EL (cell line): ENCODE measurements around the gene ITPR2.
"Not testable (repeated sequence)": the region's sequence is repeated elsewhere in the genome, so short reads cannot be mapped to it uniquely, and the experiment has no call there.

Source experiments
- DNase-seq: peaks from one replicate; pipeline ENCODE4 v3.0.0-alpha.2; 2016

ITPR2 gene

DNA sequence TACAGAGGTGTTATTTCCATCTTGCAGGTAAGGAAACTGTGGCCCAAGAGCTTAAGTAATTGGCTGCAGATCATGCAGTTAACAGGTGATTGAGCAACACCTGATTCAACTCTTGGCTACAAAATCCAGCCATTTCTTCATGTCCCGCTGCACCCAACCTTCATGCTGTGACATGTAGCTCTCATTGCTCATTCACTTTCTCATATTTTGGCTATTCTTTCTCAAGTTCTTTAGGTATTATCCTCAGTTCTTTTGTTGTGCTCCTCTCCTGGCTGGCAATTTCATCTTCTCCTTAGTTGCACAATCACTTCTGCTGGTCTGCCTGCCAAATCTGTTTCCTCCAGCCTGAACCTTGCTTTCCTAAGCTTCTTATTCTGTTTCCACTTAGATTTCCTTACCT lies 336.8 kb downstream of the ITPR2 start:
- no peak for DNase-seq

DNA sequence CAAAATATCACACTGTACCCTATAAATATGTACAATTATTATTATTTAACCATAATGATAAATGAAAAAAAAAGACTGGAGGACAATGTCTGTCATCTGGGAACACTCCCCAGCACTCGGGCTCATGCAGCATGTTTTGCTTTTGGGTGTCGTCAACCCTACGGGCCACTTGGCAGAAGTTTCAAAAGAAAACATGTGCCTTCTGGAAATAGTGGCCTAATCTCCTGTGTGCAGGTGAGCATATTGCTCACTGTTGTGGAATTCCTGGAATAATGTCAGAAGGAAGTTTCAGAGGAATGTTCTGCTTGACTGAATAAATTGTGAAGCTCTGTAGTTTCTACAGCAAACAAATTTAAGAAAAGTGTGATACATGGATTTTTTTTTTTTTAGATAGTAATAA lies 339.3 kb downstream of the ITPR2 start:
- DNase-seq, result no peak

DNA sequence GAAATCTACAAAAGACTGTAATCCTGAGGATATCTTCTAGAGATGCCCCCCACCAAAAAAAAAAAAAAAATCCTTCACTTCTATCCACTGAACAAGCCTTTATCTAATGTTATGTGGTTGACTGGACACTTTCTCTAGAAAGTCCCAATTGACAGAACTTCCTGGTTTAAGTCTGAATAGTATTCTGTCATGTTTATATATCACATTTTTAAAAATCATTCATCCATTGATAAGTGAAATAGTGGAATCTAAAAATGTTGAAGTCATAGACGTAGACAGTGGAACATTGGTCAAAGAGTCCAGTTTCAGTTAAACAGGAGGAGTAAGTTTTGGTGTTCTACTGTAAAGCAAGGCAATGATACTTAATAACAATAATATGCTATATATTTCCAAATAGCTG lies 340.6 kb downstream of the ITPR2 start:
- no peak for DNase-seq

DNA sequence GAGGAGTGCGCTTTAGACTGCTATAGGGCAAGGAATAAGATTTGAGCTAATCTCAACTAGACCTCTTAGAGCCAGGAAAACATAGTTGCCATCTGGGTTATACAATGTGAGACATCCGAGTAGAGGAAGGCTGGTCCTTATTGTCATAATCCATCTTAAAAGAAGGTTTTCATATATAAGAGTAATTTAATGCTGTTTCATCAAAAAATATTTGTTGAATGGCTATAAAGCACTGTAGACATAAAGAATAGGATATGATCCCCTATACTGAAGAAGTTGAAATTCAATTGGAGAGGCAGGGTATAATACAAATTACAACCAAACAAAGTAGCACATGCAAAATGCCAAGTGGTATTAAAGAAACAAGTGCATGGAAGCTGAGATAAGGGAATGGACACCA lies 343.1 kb downstream of the ITPR2 start:
- no peak for DNase-seq

DNA sequence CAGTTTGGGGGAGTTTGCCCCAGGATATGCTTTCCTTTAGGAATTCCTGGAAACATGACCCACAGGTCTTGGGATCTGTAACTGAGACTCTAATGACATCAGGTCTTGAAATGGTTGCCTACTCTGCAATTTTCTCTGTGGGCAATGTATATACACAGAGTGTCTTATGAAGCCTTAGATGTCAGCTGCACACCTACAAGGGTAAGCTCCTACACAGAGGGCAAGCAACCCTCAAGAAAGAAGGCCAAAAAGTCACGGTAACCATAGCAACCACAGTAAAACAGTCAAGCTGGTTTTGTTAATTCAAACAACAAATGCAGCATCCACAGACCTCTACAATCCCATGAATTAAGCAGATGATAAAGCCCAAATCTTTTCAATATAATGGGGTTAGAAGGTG lies 344.6 kb downstream of the ITPR2 start:
- no peak for DNase-seq

DNA sequence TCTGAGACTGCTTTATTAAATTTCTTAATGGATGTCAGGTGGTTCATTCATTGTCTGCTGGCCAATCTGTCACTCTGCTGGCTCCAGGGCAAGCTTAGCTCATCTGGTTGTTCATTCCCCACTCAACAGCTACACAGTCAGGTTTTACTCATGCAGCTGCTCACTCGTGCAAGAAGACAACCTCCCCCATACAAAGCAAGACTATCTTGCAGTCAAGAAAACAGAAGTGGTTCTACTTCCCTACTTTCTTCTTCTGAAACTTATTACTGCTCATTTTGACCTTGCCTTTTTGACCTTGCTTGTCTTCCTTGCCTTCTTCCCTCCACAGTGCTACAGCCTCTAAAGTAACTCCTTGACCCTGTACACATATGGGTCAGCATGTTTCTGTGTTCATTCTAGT lies 359.7 kb downstream of the ITPR2 start:
- DNase-seq, result no peak

DNA sequence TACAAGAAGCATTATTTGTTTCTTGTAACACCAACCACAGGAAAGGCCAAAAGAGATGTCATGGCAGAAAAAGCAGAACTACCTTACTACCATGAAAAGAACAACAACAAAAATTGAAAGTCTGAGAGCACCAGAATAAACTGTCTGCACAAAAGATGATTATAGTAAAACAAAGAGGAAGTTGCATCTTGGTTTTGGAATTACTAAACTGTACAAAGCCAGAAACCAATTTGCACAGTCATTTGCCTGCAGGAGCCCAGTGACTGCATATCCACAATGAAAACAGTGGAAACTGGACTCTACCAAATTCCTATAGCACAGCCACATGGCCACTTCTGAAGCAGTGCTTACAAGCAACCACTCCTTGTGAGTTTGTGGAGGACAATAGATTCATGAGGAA lies 361.4 kb downstream of the ITPR2 start:
- no peak for DNase-seq

DNA sequence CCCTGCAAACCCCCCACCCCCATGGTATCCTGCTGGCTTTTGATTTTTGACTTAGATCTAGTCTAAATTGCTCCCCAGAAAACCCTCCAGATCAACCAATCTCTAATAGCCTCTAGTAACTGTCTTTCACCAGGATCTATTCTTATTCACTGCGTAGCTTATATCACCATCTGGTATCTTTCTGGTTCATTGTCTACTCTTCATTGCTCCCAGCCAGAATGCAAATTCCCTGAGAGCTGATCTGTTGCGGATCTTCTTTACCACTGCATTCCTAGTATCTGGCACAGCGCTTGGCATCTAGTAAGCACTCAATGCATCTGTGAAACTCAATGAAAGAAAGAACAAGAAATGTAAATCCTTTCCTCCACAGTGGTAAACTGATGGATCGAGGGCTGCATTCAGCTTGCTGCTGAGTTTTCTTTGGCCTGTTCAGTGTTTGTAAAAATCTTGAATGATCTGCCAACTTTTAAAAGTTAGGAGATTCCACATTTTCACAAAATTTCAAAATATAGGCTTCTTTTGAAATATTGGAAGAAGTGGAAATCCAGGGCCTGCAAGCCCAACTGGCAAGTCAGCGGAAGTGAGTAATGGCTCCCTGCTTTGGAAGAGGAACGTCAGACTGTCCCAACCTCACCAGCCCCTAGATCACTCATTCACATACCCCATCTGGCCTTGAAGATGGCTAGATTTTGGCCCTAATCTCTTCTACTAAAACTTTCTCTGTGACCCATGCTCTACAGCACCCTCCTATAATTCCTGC lies 363.4 kb downstream of the ITPR2 start:
- DNase-seq, result no peak

DNA sequence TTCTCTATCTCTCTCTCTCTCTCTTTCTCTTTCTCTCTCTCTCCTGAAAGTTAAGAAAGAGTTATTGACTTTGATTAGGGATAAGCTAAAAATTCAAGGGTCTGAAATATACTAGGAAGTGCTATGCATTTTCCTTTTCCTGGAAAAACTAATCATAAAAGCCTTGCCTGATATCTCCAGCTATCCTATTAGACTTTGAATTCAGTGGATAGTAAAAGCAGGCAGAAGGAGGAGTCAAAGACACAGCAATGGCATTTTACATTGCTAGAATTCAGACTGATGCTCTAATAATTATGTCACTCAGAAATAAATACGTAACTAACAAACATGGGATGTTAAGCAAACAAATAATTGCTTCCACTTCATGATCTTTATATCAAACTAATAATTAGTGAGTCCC lies 365.6 kb downstream of the ITPR2 start:
- no peak for DNase-seq

DNA sequence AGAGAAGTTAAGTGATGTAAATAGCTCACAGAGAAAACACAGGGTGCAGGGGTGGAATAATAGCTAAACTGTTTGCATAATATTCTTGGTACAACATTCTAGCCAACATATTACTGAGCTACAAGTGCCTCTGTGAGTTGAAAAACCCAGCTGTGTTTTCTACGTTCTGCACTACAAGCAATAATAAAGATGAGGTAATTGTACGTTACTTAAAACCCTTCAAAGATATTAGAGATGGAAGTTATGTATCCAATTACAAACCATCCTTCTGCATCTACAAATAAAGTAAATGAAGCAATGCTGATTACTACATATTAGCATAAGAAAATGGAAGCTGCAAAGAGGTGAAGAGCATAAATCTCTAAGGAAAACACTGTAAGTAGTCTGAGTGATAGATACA lies 366.3 kb downstream of the ITPR2 start:
- no peak for DNase-seq

DNA sequence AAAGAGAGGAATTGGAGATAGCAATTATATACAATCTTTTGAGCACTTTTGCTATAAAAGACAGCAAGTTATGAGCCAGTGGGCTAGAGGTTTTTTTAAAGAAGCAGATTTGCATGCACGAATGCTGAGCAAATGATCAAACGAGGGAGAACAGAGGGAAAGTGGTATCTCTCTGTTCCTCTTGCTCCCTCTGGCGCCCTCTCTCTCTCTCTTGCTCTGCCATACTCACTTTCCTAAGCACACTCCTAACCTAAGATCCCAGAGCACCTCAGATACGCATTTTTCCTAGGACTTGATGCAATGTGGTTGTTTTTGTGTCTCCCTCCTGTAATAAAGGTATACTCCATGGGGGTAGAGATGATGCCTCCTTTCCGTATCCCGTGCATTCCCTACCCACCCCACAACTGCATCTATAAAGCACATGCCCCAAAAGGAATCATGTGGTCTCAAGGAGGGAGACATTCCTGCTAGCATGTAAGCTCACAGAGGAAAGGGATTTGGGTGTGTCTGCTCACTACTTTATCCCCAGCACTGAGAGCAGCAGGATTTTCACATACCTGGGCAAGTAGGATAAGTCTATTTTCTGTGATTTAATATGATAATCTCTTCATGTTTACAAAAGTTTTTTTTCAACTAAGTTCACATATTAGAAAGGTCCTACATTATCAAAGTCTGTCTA lies 367.4 kb downstream of the ITPR2 start:
- DNase-seq, result no peak

DNA sequence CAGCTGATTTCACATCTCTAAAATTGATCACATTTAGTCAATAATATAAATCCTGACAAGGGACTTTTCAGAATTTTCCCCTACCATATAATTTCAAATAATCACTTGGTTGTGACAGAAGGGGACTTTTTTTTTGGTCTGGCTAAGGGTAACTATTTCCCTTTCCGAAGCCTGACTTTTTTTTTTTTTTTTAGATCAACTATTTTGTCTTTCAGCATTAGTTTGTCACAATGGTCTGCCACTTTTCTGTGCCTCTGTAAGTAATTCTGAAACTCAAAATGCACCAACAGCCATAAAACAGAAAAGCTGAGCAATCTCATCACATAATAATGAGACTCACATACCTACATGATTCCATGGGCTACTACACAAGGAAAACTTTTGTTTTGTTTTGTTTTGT lies 371.2 kb downstream of the ITPR2 start:
- no peak for DNase-seq

DNA sequence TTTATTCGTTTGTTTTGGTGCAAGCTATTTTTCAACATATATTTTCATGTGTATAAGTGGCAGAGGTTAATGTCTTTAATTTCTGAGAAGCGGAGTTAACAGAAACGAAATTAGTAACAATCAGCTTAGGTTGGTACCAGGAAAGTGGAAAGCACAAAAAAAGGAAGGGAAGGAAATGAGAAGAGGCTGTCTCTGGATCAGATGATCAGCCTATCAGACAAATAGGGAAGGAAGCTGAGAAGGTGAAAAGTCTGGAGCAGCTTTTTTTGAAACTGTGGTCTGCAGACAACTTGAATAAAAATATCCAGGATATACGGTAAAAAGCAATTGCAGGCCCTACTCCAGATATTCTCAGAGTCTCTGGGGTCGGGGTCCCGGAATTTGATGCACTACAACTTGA lies 372.6 kb downstream of the ITPR2 start:
- DNase-seq, result no peak

DNA sequence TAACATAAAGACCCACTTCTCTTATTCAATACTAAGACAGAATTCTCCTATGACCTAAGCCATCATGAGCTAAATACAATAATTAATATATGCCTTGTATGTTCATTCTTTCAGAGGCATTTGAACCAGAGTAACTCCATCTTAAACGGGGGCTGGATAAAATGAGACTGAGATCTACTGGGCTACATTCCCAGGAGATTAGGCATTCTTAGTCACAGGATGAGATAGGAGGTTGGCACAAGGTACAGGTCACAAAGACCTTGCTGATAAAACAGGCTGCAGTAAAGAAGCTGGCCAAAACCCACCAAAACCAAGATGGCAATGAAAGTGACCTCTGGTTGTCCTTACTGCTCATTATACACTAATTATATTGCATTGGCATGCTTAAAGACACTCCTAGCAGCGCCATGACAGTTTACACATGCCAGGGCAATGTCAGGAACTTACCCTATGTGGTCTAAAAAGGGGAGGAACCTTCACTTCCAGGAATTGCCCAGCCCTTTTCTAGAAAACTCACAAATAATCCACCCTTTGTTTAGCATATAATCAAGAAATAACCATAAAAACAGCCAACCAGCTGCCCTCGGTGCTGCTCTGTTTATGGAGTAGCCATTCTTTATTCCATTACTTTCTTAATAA lies 376.9 kb downstream of the ITPR2 start:
- DNase-seq, result peak; percentile 3

DNA sequence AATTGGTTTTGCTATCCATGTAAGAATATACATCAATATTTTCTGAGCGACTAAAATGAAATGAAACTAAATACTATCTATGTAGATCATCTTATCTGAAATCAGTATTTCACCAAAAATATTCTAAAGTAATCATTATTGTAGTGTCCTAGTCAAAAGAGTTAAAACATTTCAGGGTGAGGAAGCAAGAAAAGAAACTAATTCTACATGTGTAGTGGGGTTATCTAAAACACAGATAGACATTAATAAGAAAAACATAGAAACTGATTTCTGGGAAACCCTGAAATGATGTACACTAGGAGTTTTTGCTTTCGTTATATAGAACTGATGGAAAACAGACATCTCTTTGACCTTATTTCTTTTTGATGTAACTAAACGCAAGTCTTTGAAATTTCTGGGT lies 379.7 kb downstream of the ITPR2 start:
- DNase-seq, result no peak

DNA sequence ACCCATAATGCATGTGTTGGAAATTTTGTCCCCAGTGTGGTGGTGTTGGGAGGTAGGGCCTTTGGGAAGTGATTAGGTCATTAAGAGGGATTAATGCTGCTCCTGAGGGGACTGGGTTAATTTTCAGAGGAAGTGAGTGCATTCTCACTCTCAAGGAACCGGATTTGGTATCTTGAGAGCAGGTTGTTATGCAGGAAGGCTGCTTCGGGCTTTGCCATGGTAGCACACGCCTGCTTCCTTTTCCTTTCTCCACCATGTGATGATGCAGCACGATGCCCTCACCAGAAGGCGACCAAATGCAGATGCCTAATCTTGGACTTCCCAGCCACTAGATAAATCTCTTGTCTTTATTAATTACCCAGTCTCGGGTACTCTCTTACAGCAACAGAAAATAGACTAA lies 380.5 kb downstream of the ITPR2 start:
- no peak for DNase-seq

DNA sequence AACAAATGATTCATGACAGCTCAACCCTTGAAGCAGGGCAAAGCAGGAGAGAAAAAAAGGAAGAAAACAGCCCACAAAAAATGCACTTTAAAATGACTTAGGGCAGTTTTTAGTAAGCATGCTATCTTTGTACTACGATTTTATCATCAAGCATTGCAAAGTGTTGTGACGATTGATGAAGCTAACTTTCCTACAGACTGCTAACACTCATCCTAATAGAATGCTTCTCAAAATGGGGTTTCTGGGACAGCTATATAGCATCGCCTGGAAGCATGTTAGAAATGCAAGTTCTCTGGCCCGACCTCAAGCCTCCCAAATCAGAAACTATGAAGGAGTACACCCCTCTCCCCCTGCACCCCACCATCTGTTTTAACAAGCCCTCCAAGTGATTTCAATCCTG lies 381.2 kb downstream of the ITPR2 start:
- no peak for DNase-seq

DNA sequence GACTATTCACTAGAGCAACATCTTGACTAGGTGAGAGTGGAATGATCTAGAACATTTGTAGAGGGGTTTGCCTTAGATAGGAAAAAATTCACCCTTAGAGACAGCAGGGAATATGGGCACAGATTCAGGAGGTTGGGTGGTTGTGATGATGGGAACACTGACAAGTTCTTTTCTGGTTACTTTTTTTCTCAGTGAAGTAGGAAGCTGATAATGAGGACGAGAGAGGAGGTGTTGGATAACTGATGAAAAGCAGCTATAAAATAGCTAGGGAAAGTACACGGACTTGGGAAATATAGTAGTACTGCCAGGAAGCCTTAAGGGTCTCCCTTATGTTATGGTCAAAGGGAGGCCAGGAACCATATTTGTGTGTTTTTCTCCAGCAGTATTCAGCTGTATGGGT lies 387.1 kb downstream of the ITPR2 start:
- no peak for DNase-seq

DNA sequence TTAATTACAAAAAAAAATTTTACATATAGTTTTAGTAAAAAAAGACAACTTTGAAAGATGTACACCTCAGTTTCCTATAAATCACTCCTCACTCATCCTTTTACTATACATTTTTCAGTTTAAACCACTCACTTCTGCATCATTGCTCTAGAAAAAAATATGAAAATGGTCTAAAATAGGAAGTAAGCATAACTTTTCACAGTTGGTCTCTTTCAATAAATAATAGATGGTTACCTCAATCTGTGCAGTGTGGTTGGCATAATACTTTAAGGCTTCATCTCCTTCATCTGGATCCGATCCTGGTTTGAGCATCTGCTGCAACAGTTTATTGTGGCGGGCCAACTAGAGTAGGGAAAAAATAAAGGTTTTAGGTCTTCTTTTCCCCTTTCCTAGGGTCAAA lies 389.7 kb downstream of the ITPR2 start:
- no peak for DNase-seq

DNA sequence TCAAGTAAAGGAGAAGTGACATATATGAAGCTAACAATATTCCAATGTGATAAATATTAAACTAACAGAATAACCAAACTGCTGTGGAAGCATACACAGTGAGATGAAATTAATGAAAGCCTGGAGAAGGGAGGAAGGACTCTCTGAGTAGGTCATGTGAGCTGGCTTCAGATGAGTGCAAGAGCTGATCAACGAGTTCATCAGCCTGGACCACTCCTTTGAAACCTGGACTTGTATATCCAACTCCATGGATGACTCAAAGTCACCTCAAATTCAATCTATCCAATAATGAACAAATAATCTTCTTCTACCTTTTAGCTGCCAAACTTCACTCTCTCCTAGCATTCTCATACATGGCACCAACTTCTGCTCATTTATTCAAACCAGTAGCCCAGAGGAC lies 391.6 kb downstream of the ITPR2 start:
- no peak for DNase-seq

DNA sequence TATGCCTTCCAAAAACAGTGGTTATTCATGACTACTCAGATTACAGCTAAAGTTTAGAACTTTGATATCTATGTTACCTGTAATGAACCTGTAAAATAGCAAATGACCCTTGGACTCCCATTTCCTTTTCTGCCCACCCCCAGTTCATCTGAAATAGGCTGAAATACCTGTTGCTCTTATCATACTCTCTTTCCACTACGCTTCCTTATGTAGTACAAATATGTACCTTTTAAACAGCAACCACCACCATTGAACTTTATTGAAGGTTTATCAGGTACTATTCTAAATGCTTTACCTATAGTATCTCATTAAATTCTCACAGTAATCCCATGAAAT lies 398.0 kb downstream of the ITPR2 start:
- DNase-seq, result no peak

DNA sequence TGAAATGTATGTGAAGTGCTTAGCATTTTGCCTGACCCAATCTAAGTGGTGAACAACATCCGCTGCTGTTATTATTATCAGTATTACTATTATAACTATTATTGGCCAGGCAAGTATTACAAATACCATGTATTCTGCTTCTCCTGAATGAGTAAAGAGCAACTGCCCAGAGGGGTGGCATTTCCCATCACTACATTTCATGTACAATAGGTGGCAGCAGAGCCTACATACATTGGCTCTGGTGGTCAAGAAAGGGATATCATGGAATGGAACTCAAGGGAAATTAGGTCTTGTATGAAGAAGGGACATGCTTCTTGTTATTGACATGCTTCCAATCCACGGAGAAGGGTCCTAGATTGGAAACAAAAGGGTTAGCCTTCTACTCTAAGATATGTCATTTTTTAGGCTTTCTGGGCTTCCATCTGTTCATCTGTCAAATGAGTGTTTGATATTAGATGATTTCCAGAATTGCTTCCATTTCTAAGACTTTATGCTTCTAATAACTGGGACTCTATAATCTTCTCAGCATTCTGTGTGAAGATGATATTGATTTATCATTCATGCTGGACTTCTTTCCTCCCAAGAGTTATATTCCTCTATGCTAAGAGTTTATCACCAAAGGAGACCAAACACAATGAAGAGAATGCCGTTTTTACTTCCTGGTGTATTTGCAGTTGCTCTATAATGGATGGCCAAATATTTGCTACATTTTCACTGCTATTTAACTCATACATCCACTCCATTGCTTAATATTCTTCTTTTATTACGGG lies 398.5 kb downstream of the ITPR2 start:
- peak; percentile 63 for DNase-seq

DNA sequence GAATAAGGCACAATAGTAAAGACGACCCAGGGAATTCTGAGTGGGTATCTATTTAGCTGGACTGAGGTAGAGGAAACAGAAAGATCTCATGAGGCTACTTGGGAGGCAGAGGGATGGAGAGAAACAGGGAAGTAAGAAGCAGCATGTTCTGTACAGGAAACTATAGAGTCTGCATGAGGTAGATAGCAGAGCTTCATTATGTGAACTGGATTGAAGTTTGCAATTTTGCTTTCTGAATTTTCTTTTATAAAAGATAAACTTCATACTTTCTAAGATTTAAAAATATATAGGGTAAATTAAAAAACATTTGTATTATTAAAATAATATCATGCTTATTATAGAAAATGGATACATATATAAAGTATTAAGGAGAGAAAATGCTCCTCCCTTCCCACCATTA lies 399.3 kb downstream of the ITPR2 start:
- not testable (repeated sequence) for DNase-seq

DNA sequence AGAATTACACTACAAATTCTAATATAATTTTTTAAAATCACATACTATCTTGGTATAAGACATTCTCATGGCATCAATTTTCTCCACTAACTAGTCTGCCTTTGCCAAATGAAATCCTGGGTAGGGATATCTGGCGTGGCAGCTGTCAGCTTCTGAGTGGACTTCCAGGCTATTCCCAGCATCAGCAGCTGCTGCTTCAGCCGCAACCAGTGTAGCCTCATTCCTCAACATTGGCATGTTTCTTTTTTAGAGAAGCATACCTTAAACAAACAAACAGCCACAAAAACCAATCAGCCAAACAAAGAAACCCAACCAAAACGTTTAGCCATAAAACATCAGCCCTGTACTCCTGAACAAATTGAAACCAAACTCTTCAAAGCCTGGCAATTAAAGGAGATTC lies 401.8 kb downstream of the ITPR2 start:
- no peak for DNase-seq
